ENCODE data around the gene CRNKL1. TPM values are rescaled to one million over a fixed set of nuclear protein-coding genes. Genes with fewer than 3 reads are reported as not detected.

CRNKL1 gene
- polyA plus RNA-seq, 1 donor (not counting 4 experiments of a cell fraction or from before 2014, with no cell fraction given), result 11.0 TPM

GRCh38 chr20:19996917-19997316 lies 55.3 kb downstream of the CRNKL1 start:
- Histone ChIP-seq H3K4me3 (ENCODE audit: control insufficient read depth in 2 of 3, extremely low read depth in 1 of 3, insufficient read depth in 2 of 3, low read depth in 1 of 3, low read length in 3 of 3) (no peak overlapping the region), H4K20me1 (ENCODE audit: control insufficient read depth, extremely low read depth, insufficient read depth, low read length) (no peaks in the 10 kb centered on the region), H3K9ac (ENCODE audit: control insufficient read depth, extremely low read depth, insufficient read depth, low read length) (peak overlapping the region; percentile 19), H3K27me3 (ENCODE audit: control insufficient read depth, extremely low read depth, insufficient read depth, low read length) (no peaks in the 10 kb centered on the region), H3K4me1 (ENCODE audit: control insufficient read depth, extremely low read depth, insufficient read depth, low read length) (peaks cover 38% of the 10 kb centered on the region), H3K4me2 (ENCODE audit: control insufficient read depth, extremely low read depth, insufficient read depth, low read depth, low read length) (no peak overlapping the region), H3K27ac (ENCODE audit: control insufficient read depth, insufficient read depth, low read length) (no peak overlapping the region), H2AFZ (ENCODE audit: control insufficient read depth, low read length) (no peak overlapping the region), H3K9me1 (ENCODE audit: control insufficient read depth, extremely low read depth, insufficient read depth, low read length) (no peaks in the 10 kb centered on the region), H3K9me3 (ENCODE audit: control insufficient read depth, low read depth, low read length) (no peaks in the 10 kb centered on the region), H3K79me2 (ENCODE audit: control insufficient read depth, insufficient read depth, low read length) (peaks cover 49% of the 10 kb centered on the region), H3K36me3 (ENCODE audit: control insufficient read depth in 2 of 2, extremely low read depth in 1 of 2, insufficient read depth in 2 of 2, low read length in 2 of 2) (peaks cover 44 to 45% of the 10 kb centered on the region in 2 experiments)
- DNase-seq (ENCODE audit: low read depth, low spot score), result no peak
- FAIRE-seq, result no peak
- TF ChIP-seq EZH2 (IDR thresholded peaks at IDR 0.05; ENCODE audit: low read length), result no peak
- TF ChIP-seq, protein P1, sequence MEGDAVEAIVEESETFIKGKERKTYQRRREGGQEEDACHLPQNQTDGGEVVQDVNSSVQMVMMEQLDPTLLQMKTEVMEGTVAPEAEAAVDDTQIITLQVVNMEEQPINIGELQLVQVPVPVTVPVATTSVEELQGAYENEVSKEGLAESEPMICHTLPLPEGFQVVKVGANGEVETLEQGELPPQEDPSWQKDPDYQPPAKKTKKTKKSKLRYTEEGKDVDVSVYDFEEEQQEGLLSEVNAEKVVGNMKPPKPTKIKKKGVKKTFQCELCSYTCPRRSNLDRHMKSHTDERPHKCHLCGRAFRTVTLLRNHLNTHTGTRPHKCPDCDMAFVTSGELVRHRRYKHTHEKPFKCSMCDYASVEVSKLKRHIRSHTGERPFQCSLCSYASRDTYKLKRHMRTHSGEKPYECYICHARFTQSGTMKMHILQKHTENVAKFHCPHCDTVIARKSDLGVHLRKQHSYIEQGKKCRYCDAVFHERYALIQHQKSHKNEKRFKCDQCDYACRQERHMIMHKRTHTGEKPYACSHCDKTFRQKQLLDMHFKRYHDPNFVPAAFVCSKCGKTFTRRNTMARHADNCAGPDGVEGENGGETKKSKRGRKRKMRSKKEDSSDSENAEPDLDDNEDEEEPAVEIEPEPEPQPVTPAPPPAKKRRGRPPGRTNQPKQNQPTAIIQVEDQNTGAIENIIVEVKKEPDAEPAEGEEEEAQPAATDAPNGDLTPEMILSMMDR (optimal IDR thresholded peaks at IDR 0.05 in 1 of 3, IDR thresholded peaks at IDR 0.05 in 1 of 3, conservative IDR thresholded peaks at IDR 0.05 in 1 of 3; ENCODE audit: extremely low read depth in 1 of 3, insufficient read depth in 2 of 3, low read length in 3 of 3), result no peak
- dilution Hi-C loops (cut with MboI; ENCODE audit: extremely low pct_ligation_motif_present, low sequenced_read_pairs), result no loop called here

- Histone ChIP-seq H3K79me2 (ENCODE audit: control insufficient read depth, insufficient read depth, low read length) (peaks cover 52% of the 10 kb centered on the region), H3K36me3 (ENCODE audit: control insufficient read depth in 2 of 2, extremely low read depth in 1 of 2, insufficient read depth in 2 of 2, low read length in 2 of 2) (peaks cover 40 to 44% of the 10 kb centered on the region in 2 experiments), H3K4me1 (ENCODE audit: control insufficient read depth, extremely low read depth, insufficient read depth, low read length) (peaks cover 43% of the 10 kb centered on the region), H3K9me3 (ENCODE audit: control insufficient read depth, low read depth, low read length) (no peaks in the 10 kb centered on the region), H3K27ac (ENCODE audit: control insufficient read depth, insufficient read depth, low read length) (no peak overlapping the region), H3K4me2 (ENCODE audit: control insufficient read depth, extremely low read depth, insufficient read depth, low read depth, low read length) (no peak overlapping the region), H3K4me3 (ENCODE audit: control insufficient read depth in 2 of 3, extremely low read depth in 1 of 3, insufficient read depth in 2 of 3, low read depth in 1 of 3, low read length in 3 of 3) (no peak overlapping the region), H3K9me1 (ENCODE audit: control insufficient read depth, extremely low read depth, insufficient read depth, low read length) (no peaks in the 10 kb centered on the region), H4K20me1 (ENCODE audit: control insufficient read depth, extremely low read depth, insufficient read depth, low read length) (no peaks in the 10 kb centered on the region), H2AFZ (ENCODE audit: control insufficient read depth, low read length) (no peak overlapping the region), H3K9ac (ENCODE audit: control insufficient read depth, extremely low read depth, insufficient read depth, low read length) (peak overlapping the region; percentile 19), H3K27me3 (ENCODE audit: control insufficient read depth, extremely low read depth, insufficient read depth, low read length) (no peaks in the 10 kb centered on the region)
- dilution Hi-C loops (cut with MboI; ENCODE audit: extremely low pct_ligation_motif_present, low sequenced_read_pairs), result no loop called here
- FAIRE-seq (no peak), DNase-seq (ENCODE audit: low read depth, low spot score) (no peak)
- TF ChIP-seq EZH2 (IDR thresholded peaks at IDR 0.05; ENCODE audit: low read length), result no peak
- TF ChIP-seq, protein P1 (optimal IDR thresholded peaks at IDR 0.05 in 1 of 3, IDR thresholded peaks at IDR 0.05 in 1 of 3, conservative IDR thresholded peaks at IDR 0.05 in 1 of 3; ENCODE audit: extremely low read depth in 1 of 3, insufficient read depth in 2 of 3, low read length in 3 of 3), result no peak
These were observed 56.0 kb downstream of the CRNKL1 start for GRCh38 chr20:19996222-19996621.

All from keratinocyte (primary cell).